Upper lobe of left lung (tissue), 4 donors: ENCODE results near the gene PAK5.

Source experiments
- POLR2A ChIP-seq, 4 donors: fragments of 450-650 bp; IDR thresholded peaks; one replicate each; pipeline ENCODE4 v1.5.1; 2016 to 2017; ENCODE audit warnings: antibody characterized with exemption in 4 of 4, mild to moderate bottlenecking in 2 of 4
- POLR2AphosphoS5 ChIP-seq, 2 donors: sonication (generic); formaldehyde crosslinking; IDR thresholded peaks; one replicate each; pipeline ENCODE4 v1.5.1; 2017; ENCODE audit warnings: antibody characterized with exemption in 2 of 2

GRCh38 chr20:9642882-9643281, 196.0 kb downstream of the PAK5 start:
- TF ChIP-seq POLR2AphosphoS5 (IDR thresholded peaks at IDR 0.05) (no peak), POLR2A (IDR thresholded peaks at IDR 0.05) (no peak)
